ENCODE data around the gene TSFM. TPM values are rescaled to one million over a fixed set of nuclear protein-coding genes. Genes with fewer than 3 reads are reported as not detected.

Gene TSFM
- total and polyA plus RNA-seq, 9 of the 15 experiments (the other 6 are each of a cell fraction or from before 2014, with no cell fraction given) = 44.6 to 198 (median 60.2) TPM

GRCh38 chr12:57816855-57817151, 34.2 kb downstream of the TSFM start (continued):
- TF ChIP-seq MNT (conservative IDR thresholded peaks at IDR 0.05) = no peak
- no peak for TF ChIP-seq HES1 (IDR thresholded peaks at IDR 0.05; ENCODE audit: low read depth)
- no peak for TF ChIP-seq CREB3L1 (IDR thresholded peaks at IDR 0.05; ENCODE audit: borderline replicate concordance, low read depth)
- TF ChIP-seq CREM (IDR thresholded peaks at IDR 0.05; ENCODE audit: low read depth) = 0 out of 2 replicates have a peak, but pooled peaks have one; percentile 27
- TF ChIP-seq NONO (IDR thresholded peaks at IDR 0.05; ENCODE audit: low read depth in 2 of 2, low read length in 1 of 2) = no peak
- no peak for TF ChIP-seq HNRNPK (IDR thresholded peaks at IDR 0.05; ENCODE audit: low read depth, low read length, poor library complexity, severe bottlenecking)
- TF ChIP-seq ZNF449 (CRISPR knock-in tag; IDR thresholded peaks at IDR 0.05) = no peak
- no peak for TF ChIP-seq HSF4 (CRISPR knock-in tag; IDR thresholded peaks at IDR 0.05; ENCODE audit: borderline replicate concordance)
- TF ChIP-seq CBFA2T3 (IDR thresholded peaks at IDR 0.05) = no peak
- TF ChIP-seq SETDB1 (IDR thresholded peaks at IDR 0.05; ENCODE audit: low read length) = no peak
- TF ChIP-seq RHOXF2B (CRISPR knock-in tag; conservative IDR thresholded peaks at IDR 0.05) = no peak
- no peak for TF ChIP-seq MCM3 (IDR thresholded peaks at IDR 0.05)
- no peak for TF ChIP-seq CTCF (IDR thresholded peaks at IDR 0.05 in 2 of 3, conservative IDR thresholded peaks at IDR 0.05 in 1 of 3; ENCODE audit: insufficient read depth in 2 of 3, low read depth in 1 of 3, low read length in 3 of 3)
- no peak for TF ChIP-seq SIN3B (IDR thresholded peaks at IDR 0.05; ENCODE audit: low read depth)
- no peak for TF ChIP-seq SIN3A (IDR thresholded peaks at IDR 0.05; ENCODE audit: borderline replicate concordance in 2 of 2, control insufficient read depth in 1 of 2, low read depth in 2 of 2, low read length in 2 of 2)
- no peak for TF ChIP-seq FOXK1 (CRISPR knock-in tag; IDR thresholded peaks at IDR 0.05; ENCODE audit: borderline replicate concordance)
- TF ChIP-seq ZNF41 (CRISPR knock-in tag; conservative IDR thresholded peaks at IDR 0.05) = no peak
- no peak for TF ChIP-seq ADNP (tag; IDR thresholded peaks at IDR 0.05)
- TF ChIP-seq CBX3 (IDR thresholded peaks at IDR 0.05; ENCODE audit: borderline replicate concordance in 1 of 2, low read length in 2 of 2) = peak in 1 of 2 experiments; percentile 46; a peak in 1 of 3 replicates
- peak in 1 of 2 experiments; percentile 61 for TF ChIP-seq E2F6 (IDR thresholded peaks at IDR 0.05; ENCODE audit: borderline replicate concordance in 1 of 2, extremely low read depth in 1 of 2, insufficient read depth in 1 of 2, insufficient read length in 1 of 2, low read depth in 1 of 2, low read length in 1 of 2, poor library complexity in 1 of 2, severe bottlenecking in 1 of 2)

Measured in K562 (cell line).